ENCODE results near the gene HOXA7. TPM values are rescaled to one million over a fixed set of nuclear protein-coding genes. Genes with fewer than 3 reads are reported as not detected.

Gene HOXA7
- total RNA-seq, 4 donors from 2014 or later: 7.0 to 22.9 (median 12.8) TPM

- DNase-seq: no peak
- H3K4me1 ChIP-seq: peaks cover 0 to 40% (median 24%) of the 10 kb centered on the region in 4 donors
- peak overlapping the region; percentile 58 to 69 (median 64) for H3K4me3 ChIP-seq
- no peaks in the 10 kb centered on the region for H3K36me3 ChIP-seq
- intact Hi-C loops (cut with DNase I; ENCODE audit: low total_unique reads) (no loop called here), in situ Hi-C loops (cut with MboI; ENCODE audit: low pct_ligation_motif_present in 1 of 4, low pct_unique_long_range_greater_than_20kb in 1 of 4, low sequenced_read_pairs in 3 of 4) (loop anchor here in 3 of 4 donors (25.0 kb wide), 3 partner anchors 808 to 1308 kb away; no protein-coding TSS in a partner anchor)
- TF ChIP-seq POLR2A (IDR thresholded peaks at IDR 0.05): no peak
- no peak for TF ChIP-seq POLR2AphosphoS5 (IDR thresholded peaks at IDR 0.05)
- TF ChIP-seq CTCF (IDR thresholded peaks at IDR 0.05): no peak
- no peak for TF ChIP-seq EP300 (IDR thresholded peaks at IDR 0.05; ENCODE audit: low read depth)
- H3K9me3 ChIP-seq: no peaks in the 10 kb centered on the region
- H3K27ac ChIP-seq: peak overlapping the region; percentile 95 to 99 (median 98)
- H3K27me3 ChIP-seq: peaks cover 65% of the 10 kb centered on the region
- WGBS, 2 donors (ENCODE audit: low coverage in 1 of 2): 7 to 15% methylated on average over 11 of the region's 11 CpGs
These were observed 14.2 kb upstream of the HOXA7 start for GRCh38 chr7:27170426-27171324.

GRCh38 chr7:27169658-27170425, 13.4 kb upstream of the HOXA7 start:
- TF ChIP-seq CTCF (IDR thresholded peaks at IDR 0.05) (no peak), POLR2A (IDR thresholded peaks at IDR 0.05) (peak; percentile 34), EP300 (IDR thresholded peaks at IDR 0.05; ENCODE audit: low read depth) (no peak), POLR2AphosphoS5 (IDR thresholded peaks at IDR 0.05) (peak in 2 of 3 donors; percentile 28 to 48)
- intact Hi-C loops (cut with DNase I; ENCODE audit: low total_unique reads): loop anchor here (10.0 kb wide), 1 partner anchor 1315 kb away; no protein-coding TSS in a partner anchor
- peak; percentile 28 for DNase-seq
- Histone ChIP-seq H3K4me3 (peak overlapping the region; percentile 58 to 69 (median 64)), H3K27me3 (peaks cover 62% of the 10 kb centered on the region), H3K36me3 (no peaks in the 10 kb centered on the region), H3K4me1 (peaks cover 0 to 37% (median 16%) of the 10 kb centered on the region in 4 donors), H3K9me3 (no peaks in the 10 kb centered on the region), H3K27ac (peak overlapping the region; percentile 95 to 99 (median 98))
- in situ Hi-C loops (cut with MboI; ENCODE audit: low pct_ligation_motif_present in 1 of 4, low pct_unique_long_range_greater_than_20kb in 1 of 4, low sequenced_read_pairs in 3 of 4): loop anchor here in 3 of 4 donors (25.0 kb wide), 3 partner anchors 808 to 1308 kb away; no protein-coding TSS in a partner anchor
- 0 to 14% methylated on average over 1 to 44 of the region's 46 CpGs for WGBS, 2 donors (ENCODE audit: low coverage in 1 of 2)

GRCh38 chr7:27168265-27168947, 11.9 kb upstream of the HOXA7 start:
- in situ Hi-C loops (cut with MboI; ENCODE audit: low pct_ligation_motif_present in 1 of 4, low pct_unique_long_range_greater_than_20kb in 1 of 4, low sequenced_read_pairs in 3 of 4) (loop anchor here in 3 of 4 donors (25.0 kb wide), 3 partner anchors 806 to 1306 kb away; no protein-coding TSS in a partner anchor), intact Hi-C loops (cut with DNase I; ENCODE audit: low total_unique reads) (loop anchor here (10.0 kb wide), 1 partner anchor 1314 kb away; no protein-coding TSS in a partner anchor)
- peaks cover 0 to 30% (median 12%) of the 10 kb centered on the region in 4 donors for H3K4me1 ChIP-seq
- TF ChIP-seq EP300 (IDR thresholded peaks at IDR 0.05; ENCODE audit: low read depth): no peak
- no peak for TF ChIP-seq CTCF (IDR thresholded peaks at IDR 0.05)
- no peak for TF ChIP-seq POLR2A (IDR thresholded peaks at IDR 0.05)
- peak; percentile 9 to 67 (median 40) for TF ChIP-seq POLR2AphosphoS5 (IDR thresholded peaks at IDR 0.05)
- no peaks in the 10 kb centered on the region for H3K36me3 ChIP-seq
- no peak for DNase-seq
- 11 to 17% methylated on average over 2 to 25 of the region's 25 CpGs for WGBS, 2 donors (ENCODE audit: low coverage in 1 of 2)
- peaks cover 49% of the 10 kb centered on the region for H3K27me3 ChIP-seq
- H3K4me3 ChIP-seq: peak overlapping the region; percentile 11 to 67 (median 60)
- H3K9me3 ChIP-seq: no peaks in the 10 kb centered on the region
- peak overlapping the region; percentile 95 to 99 (median 98) for H3K27ac ChIP-seq
